Activated CD4-positive, alpha-beta memory T cell treated with anti-CD3 and anti-CD28 coated beads, Interleukin-2, amount 10 ng/mL, durations not matched to agents 7 days and 5 days (primary cell): Measurements from ENCODE around the gene OR7G2. TPM values are rescaled to one million over a fixed set of nuclear protein-coding genes. Genes with fewer than 3 reads are reported as not detected.
"Not testable (repeated sequence)": the region's sequence is repeated elsewhere in the genome, so short reads cannot be mapped to it uniquely, and the experiment has no call there.

ENCODE experiments used
- CTCF ChIA-PET: fragments of 350-600 bp; sonication (Branson Sonifier 250); formaldehyde crosslinking; loops from one replicate; lab custom pipeline; 2021; ENCODE audit warnings: antibody characterized with exemption, inconsistent platforms; lab: Charles Lee
- POLR2A ChIA-PET: fragments of 350-600 bp; sonication (Branson Sonifier 250); formaldehyde crosslinking; loops from one replicate; lab custom pipeline; 2021; ENCODE audit warnings: antibody characterized with exemption; lab: Charles Lee
- DNase-seq: peaks from one replicate; pipeline ENCODE4 v3.0.0-alpha.2; 2020
- H3K27ac Mint-ChIP-seq: one replicate; pipeline ENCODE4 v1.8.0; 2021; ENCODE audit warnings: mild to moderate bottlenecking, mixed read lengths
- H3K27me3 Mint-ChIP-seq: one replicate; pipeline ENCODE4 v1.8.0; 2021; ENCODE audit warnings: mixed read lengths
- H3K36me3 Mint-ChIP-seq: one replicate; pipeline ENCODE4 v1.8.0; 2021; ENCODE audit warnings: low read depth, mixed read lengths
- H3K4me1 Mint-ChIP-seq: one replicate; pipeline ENCODE4 v1.8.0; 2021; ENCODE audit warnings: mixed read lengths
- H3K4me3 Mint-ChIP-seq: one replicate; pipeline ENCODE4 v1.8.0; 2021; ENCODE audit warnings: mild to moderate bottlenecking, mixed read lengths
- H3K9me3 Mint-ChIP-seq: one replicate; pipeline ENCODE4 v1.8.0; 2021; ENCODE audit warnings: mixed read lengths
- total RNA-seq, 2 experiments: library from RNA; stranded (reverse); gene quantifications; one replicate each; pipeline ENCODE4 v1.2.3, GENCODE V29; 2021

OR7G2 gene
- total RNA-seq, 2 experiments from 2014 or later: not detected

DNA sequence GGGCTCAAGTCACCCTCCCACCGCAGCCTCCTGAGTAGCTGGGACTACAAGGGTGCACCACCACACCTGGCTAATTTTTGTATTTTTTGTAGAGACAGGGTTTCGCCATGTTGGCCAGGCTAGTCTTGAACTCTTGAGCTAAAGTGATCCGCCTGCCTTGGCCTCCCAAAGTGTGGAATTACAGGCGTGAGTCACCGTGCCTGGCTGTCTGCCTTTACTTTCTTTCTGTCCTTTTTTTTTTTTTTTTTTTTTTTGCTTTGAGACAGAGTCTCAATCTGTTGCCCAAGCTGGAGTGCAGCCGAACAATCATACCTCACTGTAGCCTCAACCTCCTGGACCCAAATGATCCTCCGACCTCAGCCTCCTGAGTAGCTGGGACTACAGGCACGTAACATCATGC lies 45.4 kb downstream of the OR7G2 start:
- H3K27me3 Mint-ChIP-seq: no peaks in the 10 kb centered on the region
- ChIA-PET CTCF (no interaction called here), POLR2A (no interaction called here)

DNA sequence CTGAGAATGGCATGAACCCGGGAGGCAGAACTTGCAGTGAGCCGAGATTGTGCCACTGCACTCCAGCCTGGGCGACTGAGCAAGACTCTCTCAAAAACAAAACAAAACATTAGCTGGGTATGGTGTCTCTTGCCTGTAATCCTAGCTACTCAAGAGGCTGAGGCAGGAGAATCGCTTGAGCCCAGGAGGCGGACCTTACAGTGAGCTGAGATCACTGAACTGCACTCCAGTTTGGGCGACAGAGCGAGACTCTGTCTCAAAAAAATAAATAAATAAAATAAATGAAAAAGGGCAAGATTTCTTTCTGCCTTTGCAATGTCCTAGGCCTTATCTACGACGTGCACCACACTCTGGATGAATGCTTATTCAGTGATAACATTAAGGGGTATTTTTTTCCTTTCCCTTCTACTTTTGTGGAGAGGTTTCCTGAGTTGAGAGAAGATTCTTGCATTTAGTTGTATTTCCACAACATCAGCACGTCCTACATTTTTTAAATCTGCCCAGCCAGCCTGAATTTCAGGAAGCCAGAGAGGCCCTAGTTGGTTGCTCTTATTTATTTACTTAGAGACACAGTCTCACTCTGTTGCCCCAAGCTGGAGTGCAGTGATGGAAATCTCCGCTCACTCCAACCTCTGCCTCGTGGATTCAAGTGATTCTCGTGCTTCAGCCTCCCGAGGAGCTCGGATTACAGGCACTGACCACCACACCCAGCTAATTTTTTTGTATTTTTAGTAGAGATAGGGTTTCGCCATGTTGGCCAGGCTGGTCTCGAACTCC lies 46.5 kb downstream of the OR7G2 start:
- CTCF ChIA-PET: no interaction called here
- H3K27me3 Mint-ChIP-seq: no peaks in the 10 kb centered on the region
- no peak overlapping the region for H3K27ac Mint-ChIP-seq
- H3K4me3 Mint-ChIP-seq: no peak overlapping the region
- H3K9me3 Mint-ChIP-seq: no peaks in the 10 kb centered on the region
- H3K36me3 Mint-ChIP-seq: no peaks in the 10 kb centered on the region
- H3K4me1 Mint-ChIP-seq: no peaks in the 10 kb centered on the region
- DNase-seq: no peak
- POLR2A ChIA-PET: no interaction called here

More for the DNA sequence above, 45.4 kb downstream of the OR7G2 start:
- Mint-ChIP-seq H3K9me3 (no peaks in the 10 kb centered on the region), H3K4me1 (no peaks in the 10 kb centered on the region), H3K4me3 (no peak overlapping the region), H3K36me3 (no peaks in the 10 kb centered on the region), H3K27ac (no peak overlapping the region)
- DNase-seq: no peak

DNA sequence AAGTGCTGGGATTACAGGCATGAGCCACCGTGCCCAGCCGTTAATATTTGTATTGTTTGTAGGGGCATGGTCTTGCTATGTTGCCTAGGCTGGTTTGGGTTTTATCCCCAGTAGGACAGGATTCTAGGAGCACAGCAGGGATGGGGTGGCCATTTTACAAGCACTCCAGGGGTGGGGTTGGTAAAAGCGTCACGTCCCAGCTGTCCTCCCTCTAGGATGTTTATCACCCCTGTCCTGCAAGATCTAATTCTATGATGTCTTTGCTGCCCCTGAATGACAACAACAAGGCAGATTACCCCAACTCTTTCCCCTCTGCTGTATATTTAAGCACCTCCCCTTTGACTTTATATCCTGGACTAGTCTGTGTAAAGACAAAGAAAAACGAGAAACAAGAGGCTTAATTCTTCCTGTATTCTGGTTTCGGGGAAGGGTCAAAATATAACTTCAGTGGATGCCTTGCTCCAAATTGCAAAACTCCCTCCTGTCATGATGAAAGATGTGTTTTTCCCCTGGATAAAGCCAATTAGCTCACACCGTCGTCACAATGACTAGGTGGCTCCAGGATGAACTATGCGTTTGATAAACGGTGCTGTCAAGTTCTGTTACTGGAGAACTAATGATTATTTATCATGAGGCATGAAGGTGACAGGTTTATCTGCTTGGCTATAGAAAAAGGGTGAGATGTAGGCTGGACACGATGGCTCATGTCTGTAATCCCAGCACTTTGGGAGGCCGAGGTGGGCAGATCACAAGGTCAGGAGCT lies 48.2 kb downstream of the OR7G2 start:
- Mint-ChIP-seq H3K4me1 (no peaks in the 10 kb centered on the region), H3K4me3 (no peak overlapping the region), H3K9me3 (no peaks in the 10 kb centered on the region), H3K27me3 (no peaks in the 10 kb centered on the region), H3K27ac (no peak overlapping the region), H3K36me3 (no peaks in the 10 kb centered on the region)
- DNase-seq: no peak
- POLR2A ChIA-PET: no interaction called here
- CTCF ChIA-PET: no interaction called here

DNA sequence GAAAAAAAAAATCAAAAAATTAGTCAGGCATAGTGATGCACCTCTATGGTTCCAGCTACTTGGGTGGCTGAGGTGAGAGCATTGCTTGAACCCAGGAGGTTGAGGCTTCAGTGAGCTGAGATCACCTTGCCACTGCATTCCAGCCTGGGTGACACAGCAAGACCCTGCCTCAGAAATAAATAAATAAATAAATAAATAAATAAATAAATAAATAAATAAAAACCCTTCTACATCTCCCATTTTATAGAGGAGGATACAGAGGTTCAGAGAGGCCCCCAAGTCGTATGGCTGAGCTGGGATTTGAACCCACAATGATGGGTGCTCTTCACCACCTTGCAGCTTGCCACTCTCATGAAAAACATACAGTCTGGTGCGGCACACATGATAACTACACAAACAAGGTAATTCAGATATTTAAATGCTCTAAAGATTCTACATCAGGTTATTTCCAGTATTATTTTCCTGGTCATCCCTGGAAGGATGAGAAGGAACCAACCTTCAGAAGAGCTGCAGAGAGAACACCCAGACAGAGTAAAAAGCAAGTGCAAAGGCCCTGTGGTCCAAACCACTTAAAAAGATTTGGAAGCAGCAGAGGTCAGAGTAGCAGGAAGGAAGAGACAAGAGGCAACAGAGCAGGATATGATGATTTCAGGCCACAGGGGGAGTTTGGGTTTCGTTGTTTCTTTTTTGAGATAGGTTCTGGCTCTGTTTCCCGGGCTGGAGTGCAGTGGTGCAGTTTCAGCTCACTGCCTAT lies 49.6 kb downstream of the OR7G2 start:
- ChIA-PET CTCF (no interaction called here), POLR2A (no interaction called here)
- no peaks in the 10 kb centered on the region for H3K27me3 Mint-ChIP-seq
- no peak for DNase-seq
- no peaks in the 10 kb centered on the region for H3K9me3 Mint-ChIP-seq
- no peak overlapping the region for H3K4me3 Mint-ChIP-seq
- H3K36me3 Mint-ChIP-seq: no peaks in the 10 kb centered on the region
- H3K4me1 Mint-ChIP-seq: no peaks in the 10 kb centered on the region
- no peak overlapping the region for H3K27ac Mint-ChIP-seq

DNA sequence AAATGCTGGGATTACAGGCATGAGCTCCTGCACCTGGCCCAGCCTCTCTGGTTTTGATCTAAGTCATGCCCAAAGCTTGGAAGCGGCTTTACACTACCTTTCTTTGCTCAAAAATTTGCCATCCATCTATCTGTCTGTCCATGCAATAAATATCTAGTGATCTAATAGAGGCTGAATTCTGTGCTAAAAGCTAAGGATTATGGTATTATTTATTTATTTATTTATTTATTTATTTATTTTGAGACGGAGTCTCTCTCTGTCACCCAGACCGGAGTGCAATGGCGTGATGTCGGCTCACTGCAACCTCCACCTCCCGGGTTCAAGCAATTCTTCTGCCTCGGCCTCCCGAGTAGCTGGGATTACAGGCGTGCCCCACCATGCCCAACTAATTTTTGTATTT lies 51.1 kb downstream of the OR7G2 start:
- DNase-seq, H3K4me3 Mint-ChIP-seq, POLR2A ChIA-PET, H3K4me1 Mint-ChIP-seq, CTCF ChIA-PET, H3K36me3 Mint-ChIP-seq, H3K27me3 Mint-ChIP-seq, H3K27ac Mint-ChIP-seq, H3K9me3 Mint-ChIP-seq: not testable (repeated sequence)

DNA sequence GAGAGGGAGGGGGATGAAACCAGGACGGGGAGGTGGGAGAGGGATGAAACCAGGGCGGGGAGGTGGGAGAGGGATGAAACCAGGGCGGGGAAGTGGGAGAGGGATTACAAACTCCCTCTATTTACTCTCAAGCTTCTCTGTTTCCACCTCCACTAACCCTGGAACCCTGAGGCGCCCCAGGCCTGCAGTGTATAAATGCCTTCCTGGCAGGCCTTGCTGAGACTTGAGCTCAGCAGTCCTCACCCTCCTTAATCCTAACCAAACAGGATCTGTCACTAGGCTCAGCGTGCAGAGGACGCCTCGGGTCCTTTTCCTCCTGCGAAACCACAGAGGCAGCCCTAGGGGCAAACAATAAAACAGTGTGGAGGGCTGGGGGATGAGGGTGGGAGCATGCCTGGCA lies 52.5 kb downstream of the OR7G2 start:
- POLR2A ChIA-PET: no interaction called here

DNA sequence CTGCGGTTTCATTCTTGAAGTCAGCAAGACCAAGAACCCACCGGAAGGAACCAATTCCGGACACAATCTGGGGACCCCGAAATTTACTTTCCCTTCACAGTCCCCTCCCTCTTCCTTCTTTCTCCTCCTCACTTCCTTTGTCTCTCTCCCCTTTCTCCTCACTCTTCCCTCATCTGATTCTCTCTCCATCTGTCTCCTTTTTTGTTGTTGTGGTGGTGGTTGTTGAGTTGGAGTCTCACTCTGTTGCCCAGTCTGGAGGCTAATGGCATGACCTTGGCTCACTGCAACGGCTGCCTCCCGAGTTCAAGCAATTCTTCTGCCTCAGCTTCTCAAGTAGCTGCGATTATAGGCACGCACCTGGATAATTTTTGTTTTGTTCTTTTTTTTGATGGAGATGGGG lies 53.1 kb downstream of the OR7G2 start:
- CTCF ChIA-PET: no interaction called here
- H3K4me3 Mint-ChIP-seq: no peak overlapping the region
- POLR2A ChIA-PET: no interaction called here
- H3K27ac Mint-ChIP-seq: no peak overlapping the region
- H3K36me3 Mint-ChIP-seq: no peaks in the 10 kb centered on the region
- no peaks in the 10 kb centered on the region for H3K9me3 Mint-ChIP-seq
- no peaks in the 10 kb centered on the region for H3K27me3 Mint-ChIP-seq
- H3K4me1 Mint-ChIP-seq: no peaks in the 10 kb centered on the region
- no peak for DNase-seq

More for the DNA sequence above, 52.5 kb downstream of the OR7G2 start:
- no peak for DNase-seq
- CTCF ChIA-PET: interaction anchor here (0.7 kb wide), 1 partner anchor 643 kb away, joined by 5 read pairs; no protein-coding TSS in a partner anchor
- Mint-ChIP-seq H3K36me3 (no peaks in the 10 kb centered on the region), H3K4me1 (no peaks in the 10 kb centered on the region), H3K27me3 (no peaks in the 10 kb centered on the region), H3K4me3 (no peak overlapping the region), H3K9me3 (no peaks in the 10 kb centered on the region), H3K27ac (no peak overlapping the region)

DNA sequence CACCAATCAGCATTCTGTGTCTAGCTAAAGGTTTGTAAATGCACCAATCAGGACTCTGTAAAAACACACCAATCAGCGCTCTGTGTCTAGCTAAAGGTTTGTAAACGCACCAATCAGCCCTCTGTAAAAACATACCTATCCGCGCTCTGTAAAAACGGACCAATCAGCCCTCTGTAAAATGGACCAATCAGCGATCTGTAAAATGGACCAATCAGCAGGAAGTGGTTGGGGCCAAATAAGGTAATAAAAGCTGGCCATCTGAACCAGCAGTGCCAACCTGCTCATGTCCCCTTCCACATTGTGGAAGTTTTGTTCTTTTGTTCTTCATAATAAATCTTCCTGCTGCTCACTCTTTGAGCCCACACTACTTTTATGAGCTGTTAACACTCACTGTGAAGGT lies 53.6 kb downstream of the OR7G2 start:
- DNase-seq, H3K27me3 Mint-ChIP-seq, H3K4me3 Mint-ChIP-seq, CTCF ChIA-PET, H3K27ac Mint-ChIP-seq, H3K9me3 Mint-ChIP-seq, POLR2A ChIA-PET, H3K4me1 Mint-ChIP-seq, H3K36me3 Mint-ChIP-seq: not testable (repeated sequence)

DNA sequence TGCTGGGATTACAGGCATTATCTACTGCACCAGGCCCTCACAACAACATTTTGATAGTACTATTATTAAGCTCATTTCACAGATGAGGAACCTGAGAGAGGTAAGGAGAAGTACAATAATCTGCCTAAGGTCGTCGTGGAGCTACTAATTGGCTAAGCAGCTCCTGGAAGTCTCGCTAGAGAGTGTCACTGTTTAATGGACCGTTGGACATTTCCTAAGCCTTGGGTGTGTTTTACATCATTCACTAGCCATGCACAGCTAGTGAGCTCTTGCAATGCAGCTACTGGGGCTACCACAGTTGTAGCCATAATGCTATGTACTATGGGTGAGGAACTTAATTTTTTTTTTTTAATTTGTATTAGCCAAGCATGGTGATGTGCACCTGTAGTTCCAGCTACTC lies 54.4 kb downstream of the OR7G2 start:
- ChIA-PET POLR2A (no interaction called here), CTCF (no interaction called here)
- Mint-ChIP-seq H3K4me3 (no peak overlapping the region), H3K36me3 (no peaks in the 10 kb centered on the region), H3K4me1 (no peaks in the 10 kb centered on the region), H3K27me3 (no peaks in the 10 kb centered on the region), H3K27ac (no peak overlapping the region), H3K9me3 (no peaks in the 10 kb centered on the region)
- no peak for DNase-seq

Other genes with a start within 250 kb of the OR7G2 start
- gene MUC16, start 97.1 kb downstream of the OR7G2 start, total RNA-seq: under 1 TPM; under 0.01 to 0.03 TPM
- gene OR1M1, start 20.4 kb downstream of the OR7G2 start, total RNA-seq: not detected
- not detected for gene OR7G1, start 8.3 kb upstream of the OR7G2 start, total RNA-seq
- gene OR7G3, start 19.5 kb upstream of the OR7G2 start, total RNA-seq: not detected
- gene ZNF317, start 32.9 kb upstream of the OR7G2 start, total RNA-seq: 10 to 100 TPM; 30.8 to 33.2 TPM
- gene OR7D2, start 71.5 kb upstream of the OR7G2 start, total RNA-seq: under 1 TPM; 0.08 TPM
- gene OR7D4, start 112.1 kb upstream of the OR7G2 start, total RNA-seq: not detected
- not detected for gene OR7E24, start 143.5 kb upstream of the OR7G2 start, total RNA-seq
- 10 to 100 TPM; 10.7 to 11.7 TPM for gene ZNF699, start 202.4 kb upstream of the OR7G2 start, total RNA-seq
- gene ZNF559, start 216.7 kb upstream of the OR7G2 start, total RNA-seq: 10 to 100 TPM; 15.6 to 18.5 TPM